ENCODE data around the gene MNX1.

The MNX1 gene

DNA sequence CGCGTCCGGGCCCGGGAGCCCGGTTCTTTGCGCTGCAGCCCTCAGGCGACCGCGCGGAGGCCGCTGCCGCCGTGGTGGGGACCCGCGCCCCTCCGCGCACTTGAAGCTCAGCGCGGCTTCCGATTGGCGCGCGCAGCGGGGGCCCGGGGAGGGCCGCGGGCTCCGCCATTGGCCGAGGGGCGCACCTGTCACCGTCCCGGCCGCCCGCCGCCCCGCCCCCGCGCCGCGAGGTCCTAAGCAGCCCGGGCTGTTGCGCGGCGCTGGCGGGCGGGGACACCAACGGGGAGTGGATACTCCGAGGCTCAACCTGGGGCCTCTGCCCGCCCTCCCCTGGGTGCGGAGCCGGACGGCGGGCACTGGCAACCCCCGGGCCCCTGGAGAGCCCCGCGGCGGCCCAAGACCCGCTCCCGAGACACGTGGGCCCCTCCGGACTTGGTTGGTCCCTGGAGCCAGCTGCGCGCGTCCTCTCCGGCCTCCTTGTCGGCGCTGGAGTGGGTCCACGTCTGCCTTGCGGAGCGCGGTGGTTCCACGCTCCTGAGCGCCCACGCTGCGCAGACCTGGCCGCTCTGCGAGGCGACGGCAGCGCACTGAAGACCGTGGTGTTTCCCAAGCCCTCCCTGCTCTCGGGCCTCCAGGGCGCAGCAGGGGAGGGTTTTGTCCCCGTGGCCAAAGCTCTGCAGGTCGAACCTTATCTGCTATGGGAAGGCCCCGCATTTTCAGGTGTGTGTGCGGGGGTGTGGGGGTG is at the start of gene MNX1:
Gene MNX1, minus strand, starts transcription at position 76 of the 745 bp plus-strand sequence. CDS start 313 bp downstream, outside the sequence.
- peak; percentile 58 for DNase-seq

DNA sequence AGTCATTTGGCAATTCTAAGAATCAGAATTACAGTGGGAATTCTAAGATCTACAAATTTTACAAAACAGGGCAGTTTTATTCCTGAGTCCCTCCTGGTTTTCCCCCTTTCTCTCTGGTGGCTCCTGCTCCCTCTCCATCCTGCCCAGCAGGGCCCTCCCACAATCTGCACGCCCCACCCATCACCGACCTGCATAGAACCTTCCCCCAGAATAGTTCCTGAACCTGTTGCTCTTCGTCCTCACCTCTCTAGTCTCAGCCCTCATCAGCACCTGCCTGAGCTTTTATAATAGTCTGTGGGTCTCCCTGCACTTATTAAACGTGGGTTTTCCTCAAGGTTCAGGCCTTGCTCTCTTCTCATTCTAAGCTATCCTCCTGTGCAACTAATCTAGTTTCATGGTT is 49.1 kb upstream of the MNX1 start:
- no peak for DNase-seq

DNA sequence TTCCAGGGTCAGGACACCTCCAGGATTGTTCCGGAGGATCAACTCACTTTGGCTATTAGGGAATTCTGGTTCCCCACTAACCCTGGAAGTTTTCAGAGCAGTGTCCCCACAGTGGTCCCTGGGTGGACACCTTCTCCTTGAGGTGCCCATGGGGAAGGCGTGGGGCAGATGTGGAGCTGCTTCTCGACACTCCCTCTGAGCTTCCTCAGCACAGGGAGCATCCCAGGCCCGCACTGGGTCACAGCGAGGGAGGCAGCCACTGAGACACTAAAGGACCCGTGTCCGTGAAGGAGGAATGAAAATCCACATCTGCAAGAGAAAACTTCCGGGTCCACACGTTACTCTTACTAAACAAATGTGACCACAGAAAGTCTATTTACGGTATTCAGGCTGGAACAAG is 48.2 kb upstream of the MNX1 start:
- DNase-seq, result no peak

- DNase-seq, result no peak
Measured at GRCh38 chr7:157058068-157058467, 47.6 kb upstream of the MNX1 start.

DNA sequence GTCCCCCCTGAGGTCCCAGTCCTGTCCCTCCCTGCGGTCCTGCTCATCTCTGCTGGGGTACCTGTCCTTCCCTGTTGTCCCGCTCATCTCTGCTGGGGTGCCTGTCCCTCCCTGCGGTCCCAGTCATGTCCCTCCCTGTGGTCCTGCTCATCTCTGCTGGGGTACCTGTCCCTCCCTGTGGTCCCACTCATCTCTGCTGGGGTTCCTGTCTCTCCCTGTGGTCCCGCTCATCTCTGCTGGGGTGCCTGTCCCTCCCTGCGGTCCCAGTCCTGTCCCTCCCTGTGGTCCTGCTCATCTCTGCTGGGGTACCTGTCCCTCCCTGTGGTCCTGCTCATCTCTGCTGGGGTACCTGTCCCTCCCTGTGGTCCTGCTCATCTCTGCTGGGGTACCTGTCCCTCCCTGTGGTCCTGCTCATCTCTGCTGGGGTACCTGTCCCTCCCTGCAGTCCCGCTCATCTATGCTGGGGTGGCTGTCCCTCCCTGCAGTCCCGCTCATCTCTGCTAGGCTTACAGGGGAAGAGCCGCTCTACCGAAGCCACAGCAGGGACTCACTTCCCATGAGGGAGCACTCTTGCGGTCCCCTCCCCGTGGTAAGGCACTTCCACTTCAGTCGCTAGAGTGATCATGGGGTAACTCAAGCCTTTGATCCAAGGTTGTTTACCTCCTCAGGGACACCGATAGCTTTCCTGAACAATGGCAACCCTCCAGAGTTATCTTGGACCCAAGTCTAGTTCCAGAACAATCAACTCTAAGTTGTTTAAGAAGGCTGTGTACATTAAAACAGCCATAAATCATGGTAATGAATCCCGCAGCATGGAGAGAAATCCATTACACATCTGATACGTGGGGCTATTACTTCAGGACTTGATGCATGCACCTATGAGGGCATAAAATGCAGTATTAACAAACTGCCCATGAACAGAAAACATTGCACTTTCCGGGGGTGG is 46.8 kb upstream of the MNX1 start:
- DNase-seq, result no peak

GRCh38 chr7:157056246-157056645 is 45.8 kb upstream of the MNX1 start:
- DNase-seq, result no peak

DNA sequence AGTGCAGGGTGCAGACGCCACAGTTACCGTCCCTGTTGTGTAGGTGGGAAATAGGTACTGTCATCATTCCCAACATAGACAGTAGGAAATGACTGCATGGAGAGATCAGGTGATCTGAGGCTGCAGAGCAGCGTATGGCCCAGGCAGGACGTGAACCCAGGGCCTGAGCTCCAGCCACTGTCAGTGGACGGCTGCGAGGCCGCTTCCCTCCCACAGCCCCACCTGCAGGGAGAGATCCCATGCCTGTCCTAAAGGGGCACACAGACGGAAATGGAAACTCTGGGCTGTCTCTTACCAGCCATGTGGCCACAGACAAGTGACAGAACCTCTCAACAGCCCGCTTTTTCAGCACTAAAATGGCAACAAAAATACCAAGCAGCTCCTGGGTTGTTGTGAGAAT is 44.5 kb upstream of the MNX1 start:
- DNase-seq, result no peak

- DNase-seq, result no peak
Measured at GRCh38 chr7:157053118-157053517, 42.7 kb upstream of the MNX1 start.

DNA sequence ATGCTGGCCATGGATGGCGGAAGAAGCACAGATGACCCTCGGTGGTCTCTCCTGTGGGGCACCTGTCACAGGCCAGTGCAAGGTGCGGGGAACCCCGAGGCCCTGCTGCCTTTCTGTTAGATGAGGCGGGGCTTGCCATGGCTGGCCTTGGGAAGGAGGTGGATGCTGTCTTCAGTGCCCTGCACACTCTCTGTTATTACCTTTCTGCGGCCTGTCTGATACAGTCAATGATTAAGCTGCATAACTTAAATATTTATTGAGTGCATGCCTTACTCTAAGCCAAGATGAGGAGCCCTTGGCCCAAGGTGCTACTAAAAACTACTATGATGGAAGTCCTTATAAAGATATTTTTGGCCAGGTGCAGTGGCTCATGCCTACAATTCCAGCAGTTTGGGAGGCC is 36.7 kb upstream of the MNX1 start:
- no peak for DNase-seq

DNA sequence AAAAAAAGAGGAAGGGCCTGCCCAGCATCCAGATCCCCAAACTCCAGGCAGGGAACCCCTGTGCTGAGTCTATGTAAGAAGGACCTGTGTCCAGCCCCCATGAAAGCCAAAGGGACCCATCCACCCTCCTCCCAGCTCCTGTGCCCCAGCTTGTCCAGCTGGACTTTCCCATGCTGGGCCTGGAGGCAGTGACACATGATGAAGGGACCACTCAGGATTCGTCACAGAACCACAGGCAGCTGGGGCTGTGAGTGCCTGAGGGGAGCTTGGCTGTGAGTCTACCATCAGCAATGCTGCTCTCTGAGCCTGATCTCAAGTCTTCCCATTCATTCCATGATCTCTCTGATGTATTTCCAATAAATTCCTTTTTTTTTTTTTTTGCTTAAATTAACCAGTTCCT is 36.2 kb upstream of the MNX1 start:
- DNase-seq, result no peak

DNA sequence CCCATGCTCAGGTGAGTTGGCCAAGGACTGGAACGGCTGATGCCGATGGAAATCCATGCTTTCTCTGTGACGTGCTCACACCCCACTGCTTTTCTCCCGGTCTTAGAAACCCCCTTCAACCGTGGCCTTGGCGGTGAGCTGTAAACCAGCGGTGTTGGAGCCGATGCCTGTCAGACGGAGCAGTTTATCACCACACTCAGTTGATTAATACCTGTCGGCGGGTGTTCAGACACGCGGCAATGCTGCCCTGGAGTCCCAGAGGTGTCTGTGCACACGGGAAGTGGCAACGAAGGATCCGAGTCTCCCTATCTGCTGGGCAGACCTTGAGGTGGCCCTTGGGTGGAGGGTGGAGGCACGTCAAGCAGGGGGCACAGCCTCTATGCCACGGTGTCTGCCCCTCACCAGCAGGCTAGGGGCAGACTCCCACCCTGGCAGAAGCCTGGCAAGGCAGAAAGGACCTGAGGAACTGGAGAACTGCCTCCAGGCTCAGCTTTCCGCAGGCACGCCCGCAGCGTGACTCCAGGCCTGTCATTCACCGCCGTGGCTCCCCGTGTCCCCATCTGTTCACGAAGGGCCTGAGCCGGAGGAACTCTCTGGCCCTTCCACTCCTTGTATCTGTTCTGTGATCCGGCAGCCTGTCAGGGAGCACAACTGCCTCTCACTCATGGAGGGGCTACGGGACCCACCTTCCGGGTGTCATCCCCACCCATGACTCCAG is 34.6 kb upstream of the MNX1 start:
- DNase-seq, result no peak

DNA sequence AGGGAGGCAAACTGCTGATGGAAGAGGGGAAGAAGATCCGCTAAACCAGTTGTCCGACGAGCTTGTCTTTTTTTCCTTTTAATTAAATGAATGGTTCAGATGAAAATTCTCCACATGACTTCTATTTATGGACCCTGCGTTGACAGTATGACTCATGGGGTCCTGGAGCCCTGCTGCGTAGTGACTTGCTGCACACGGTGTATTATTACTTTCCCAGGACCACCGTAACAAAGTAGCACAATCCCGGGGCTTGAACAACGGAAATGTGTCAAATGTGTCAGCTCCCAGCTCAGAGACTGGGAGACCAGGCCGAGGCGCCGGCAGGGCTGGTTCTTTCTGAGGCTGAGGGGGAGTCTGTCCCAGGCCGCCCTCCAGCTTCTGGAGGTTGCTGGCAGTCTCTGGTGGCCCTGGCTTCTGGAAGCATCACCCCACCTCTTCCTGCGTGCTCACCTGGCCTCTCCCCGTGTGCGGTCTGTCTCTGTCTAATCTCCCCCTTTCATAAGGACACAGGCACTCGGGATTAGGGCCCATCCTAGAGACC is 33.8 kb upstream of the MNX1 start:
- no peak for DNase-seq

DNA sequence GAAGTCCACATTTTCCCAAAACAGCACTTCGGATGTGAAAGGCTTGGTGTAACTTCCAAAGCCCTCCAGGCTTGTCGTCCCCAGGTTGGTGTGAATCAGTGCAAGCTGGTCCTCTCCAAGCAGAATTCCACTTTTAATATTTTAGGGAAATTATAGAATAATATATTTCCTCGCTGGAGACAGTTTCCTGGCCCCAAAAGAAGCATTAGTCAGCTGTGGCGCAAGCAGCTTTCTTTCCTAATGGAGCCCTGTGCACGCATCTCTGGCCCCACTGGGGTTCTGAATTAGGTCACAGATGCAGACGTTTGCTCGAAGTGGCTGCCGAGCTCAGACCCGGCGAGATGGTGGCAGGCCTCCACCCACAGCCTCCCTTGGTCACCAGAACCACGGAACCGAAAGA is 33.3 kb upstream of the MNX1 start:
- no peak for DNase-seq

- no peak for DNase-seq
Measured at GRCh38 chr7:157041514-157042277, 31.2 kb upstream of the MNX1 start.

- DNase-seq, result no peak
Measured at GRCh38 chr7:157041004-157041403, 30.5 kb upstream of the MNX1 start.

DNA sequence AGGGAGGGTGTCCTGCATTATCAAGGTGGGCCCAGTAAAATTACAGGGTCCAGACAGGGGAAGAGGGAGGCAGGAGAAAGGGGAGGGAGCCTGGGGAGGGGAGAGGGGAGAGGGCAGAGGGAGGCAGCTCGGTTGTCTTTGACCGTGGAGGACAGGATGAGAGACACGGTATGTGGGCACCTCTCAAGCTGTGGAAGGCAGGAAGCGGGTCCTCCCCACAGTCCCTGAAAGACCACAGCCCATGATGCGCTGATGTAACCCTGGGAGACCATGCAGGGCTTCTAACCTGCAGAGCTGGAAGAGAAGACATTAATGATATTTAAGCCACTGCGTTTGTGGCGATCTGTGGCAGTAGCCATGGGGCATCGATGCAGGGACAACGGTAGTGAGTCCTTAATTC is 27.2 kb upstream of the MNX1 start:
- no peak for DNase-seq

DNA sequence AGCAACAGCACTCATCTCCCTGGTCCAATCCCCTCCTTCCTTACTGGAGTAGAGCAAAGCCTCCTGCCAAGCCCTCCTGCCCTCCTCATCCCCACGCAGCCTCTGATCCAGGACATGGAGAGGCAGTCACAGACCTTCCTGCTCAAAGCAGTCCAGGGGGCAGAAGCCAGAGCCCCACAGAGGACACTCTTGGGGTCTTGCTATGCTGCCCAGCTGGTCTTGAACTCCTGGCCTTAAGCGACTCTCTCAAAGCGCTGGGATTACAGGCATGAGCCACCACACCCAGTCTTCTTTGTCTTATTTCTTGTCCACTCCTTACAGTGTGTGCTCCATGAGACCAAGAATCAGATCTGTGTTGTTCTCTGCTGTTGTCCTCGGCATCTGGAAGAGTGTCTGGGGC is 26.6 kb upstream of the MNX1 start:
- no peak for DNase-seq

GRCh38 chr7:157035979-157036378 is 25.5 kb upstream of the MNX1 start:
- no peak for DNase-seq

DNA sequence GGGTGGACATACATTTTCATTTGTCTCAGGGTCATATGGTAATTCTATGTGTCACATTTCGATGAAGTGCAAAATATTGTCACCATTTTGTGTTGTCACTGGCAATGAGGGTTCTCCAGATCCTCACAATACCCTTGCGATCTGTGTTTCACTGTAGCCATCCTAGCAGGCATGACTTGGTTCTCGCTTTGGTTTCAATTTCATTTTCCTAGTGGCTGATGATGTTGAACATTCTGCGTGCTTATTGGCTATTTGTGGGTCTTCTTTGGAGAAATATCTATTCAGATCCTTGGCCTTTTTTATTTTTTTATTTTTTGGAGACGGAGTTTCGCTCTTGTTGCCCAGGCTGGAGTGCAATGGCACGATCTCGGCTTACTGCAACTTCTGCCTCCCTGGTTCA is 24.8 kb upstream of the MNX1 start:
- DNase-seq, result no peak

DNA sequence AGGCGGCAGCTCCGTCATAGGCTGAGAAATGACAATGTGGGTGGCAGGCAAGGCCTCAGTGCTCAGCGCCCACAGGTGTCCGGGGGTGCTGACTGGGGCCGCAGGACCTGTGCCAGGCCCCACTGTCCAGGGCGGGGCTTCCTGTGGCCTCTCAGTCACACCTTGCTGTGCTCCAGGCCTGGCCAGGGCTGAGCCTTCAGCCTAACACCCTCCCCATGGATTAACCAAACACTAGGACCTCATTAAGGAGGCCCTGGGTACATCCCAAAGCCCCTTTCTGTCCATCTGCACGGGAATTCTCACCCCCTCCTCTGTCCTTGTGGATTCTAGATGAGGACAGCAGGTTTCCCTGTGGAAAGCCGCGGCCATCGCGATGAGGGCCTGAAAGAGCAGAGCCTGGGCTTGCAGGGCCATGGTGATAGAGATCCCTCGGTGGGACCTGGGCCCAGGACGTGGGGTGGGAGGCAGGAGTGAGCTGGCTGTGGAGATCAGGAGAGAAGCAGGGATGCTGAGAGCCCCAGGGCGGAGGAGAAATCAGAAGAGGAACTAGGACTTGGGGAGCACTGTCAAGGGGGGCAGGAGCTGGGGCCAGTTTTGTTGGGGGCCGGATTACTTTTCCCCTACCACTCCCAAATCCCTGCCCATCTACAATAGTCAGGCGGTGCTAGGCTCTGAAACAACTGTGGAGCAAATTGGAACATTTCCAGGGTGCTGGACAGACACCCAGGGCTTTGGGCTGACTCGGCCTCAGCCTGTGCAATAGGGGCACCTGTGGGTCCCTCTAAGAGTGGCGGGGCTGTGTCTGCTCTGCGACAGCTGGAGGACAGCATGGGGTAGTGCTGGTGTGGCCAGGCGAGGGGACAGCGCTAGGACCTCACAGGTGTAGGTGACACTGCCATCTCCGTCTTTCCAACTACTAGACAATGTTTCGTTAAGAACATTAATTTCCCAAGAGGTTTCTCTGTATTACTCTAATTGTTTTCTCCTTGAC is 23.3 kb upstream of the MNX1 start:
- DNase-seq, result no peak

Data from activated CD4-positive, alpha-beta T cell treated with anti-CD3 and anti-CD28 coated beads, Interleukin-2, Interleukin-6, amounts not matched to agents 100 ng/mL and 50 ng/mL, durations not matched to agents 16 hours and 8 hours (primary cell).